ENCODE data around the gene CLIP2. TPM values are rescaled to one million over a fixed set of nuclear protein-coding genes. Genes with fewer than 3 reads are reported as not detected.

CLIP2 gene
- polyA plus RNA-seq, 3 donors: 1.1 to 5.2 (median 1.3) TPM

DNA sequence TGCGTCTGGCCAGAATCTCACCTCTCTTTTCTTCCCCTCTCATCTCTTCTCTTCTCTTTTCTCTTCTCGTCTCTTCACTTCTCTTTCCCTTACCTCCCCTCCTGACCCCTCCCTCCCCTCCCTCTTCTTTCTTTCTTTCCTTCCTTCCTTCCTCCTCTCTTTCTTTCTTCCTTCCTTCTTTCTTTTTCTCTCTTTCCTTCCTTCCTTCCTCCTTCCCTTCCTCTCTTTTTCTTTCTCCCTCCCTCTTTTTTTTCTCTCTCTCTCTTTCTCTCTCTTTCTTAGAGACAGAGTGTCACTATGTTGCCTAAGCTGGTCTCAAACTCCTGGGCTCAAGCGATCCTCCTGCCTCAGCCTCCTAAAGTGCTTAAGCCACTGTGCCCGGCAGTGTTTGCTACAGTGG, 159.9 kb downstream of the CLIP2 start:
- no peaks in the 10 kb centered on the region for H4K20me1 ChIP-seq (ENCODE audit: insufficient read depth, low read length)
- peaks cover 4 to 23% of the 10 kb centered on the region in 2 donors for H3K27me3 ChIP-seq (ENCODE audit: control insufficient read depth in 2 of 2, insufficient read depth in 2 of 2, low read length in 2 of 2)
- H3K27ac ChIP-seq (ENCODE audit: low read depth in 1 of 2, low read length in 2 of 2): no peak overlapping the region
- no peak overlapping the region for H2AFZ ChIP-seq (ENCODE audit: insufficient read depth, low read depth, low read length, poor library complexity, severe bottlenecking)
- H3K36me3 ChIP-seq (replicated peaks in 1 of 2; ENCODE audit: control insufficient read depth in 1 of 2, insufficient read depth in 2 of 2, low read length in 2 of 2): no peaks in the 10 kb centered on the region
- 73% methylated on average over 4 of the region's 4 CpGs for WGBS (ENCODE audit: insufficient coverage)
- no peaks in the 10 kb centered on the region for H3K79me2 ChIP-seq (ENCODE audit: insufficient read depth, low read length)
- H3K9ac ChIP-seq (ENCODE audit: insufficient read depth, low read length, poor library complexity, severe bottlenecking): no peak overlapping the region
- peaks cover 0 to 5% of the 10 kb centered on the region in 2 donors for H3K9me3 ChIP-seq (replicated peaks in 1 of 2; ENCODE audit: control insufficient read depth in 1 of 2, insufficient read depth in 1 of 2, low read length in 2 of 2)
- TF ChIP-seq, protein P1, sequence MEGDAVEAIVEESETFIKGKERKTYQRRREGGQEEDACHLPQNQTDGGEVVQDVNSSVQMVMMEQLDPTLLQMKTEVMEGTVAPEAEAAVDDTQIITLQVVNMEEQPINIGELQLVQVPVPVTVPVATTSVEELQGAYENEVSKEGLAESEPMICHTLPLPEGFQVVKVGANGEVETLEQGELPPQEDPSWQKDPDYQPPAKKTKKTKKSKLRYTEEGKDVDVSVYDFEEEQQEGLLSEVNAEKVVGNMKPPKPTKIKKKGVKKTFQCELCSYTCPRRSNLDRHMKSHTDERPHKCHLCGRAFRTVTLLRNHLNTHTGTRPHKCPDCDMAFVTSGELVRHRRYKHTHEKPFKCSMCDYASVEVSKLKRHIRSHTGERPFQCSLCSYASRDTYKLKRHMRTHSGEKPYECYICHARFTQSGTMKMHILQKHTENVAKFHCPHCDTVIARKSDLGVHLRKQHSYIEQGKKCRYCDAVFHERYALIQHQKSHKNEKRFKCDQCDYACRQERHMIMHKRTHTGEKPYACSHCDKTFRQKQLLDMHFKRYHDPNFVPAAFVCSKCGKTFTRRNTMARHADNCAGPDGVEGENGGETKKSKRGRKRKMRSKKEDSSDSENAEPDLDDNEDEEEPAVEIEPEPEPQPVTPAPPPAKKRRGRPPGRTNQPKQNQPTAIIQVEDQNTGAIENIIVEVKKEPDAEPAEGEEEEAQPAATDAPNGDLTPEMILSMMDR (IDR thresholded peaks at IDR 0.05): no peak
- H3K4me2 ChIP-seq (replicated peaks; ENCODE audit: extremely low read depth, low read length, poor library complexity, severe bottlenecking): no peak overlapping the region
- peak overlapping the region in 1 of 7 donors; percentile 20 for H3K27ac Mint-ChIP-seq
- intact Hi-C loops (cut with micrococcal nuclease): no loop called here
- DNase-seq: no peak
- peaks cover 22 to 31% (median 26%) of the 10 kb centered on the region in 3 donors for H3K27me3 Mint-ChIP-seq (ENCODE audit: low read depth in 3 of 3)
- H3K36me3 Mint-ChIP-seq: peaks cover 0 to 3% of the 10 kb centered on the region in 2 donors
- peaks cover 13% of the 10 kb centered on the region for H3K4me1 Mint-ChIP-seq
- peaks cover 0 to 10% (median 9%) of the 10 kb centered on the region in 7 donors for H3K9me3 Mint-ChIP-seq
- no peak overlapping the region for H3K4me3 ChIP-seq (replicated peaks in 1 of 3; ENCODE audit: low read depth in 2 of 3, low read length in 3 of 3)
- H3K4me1 ChIP-seq (ENCODE audit: control insufficient read depth in 1 of 2, insufficient read depth in 2 of 2, low read length in 2 of 2): peaks cover 9 to 10% of the 10 kb centered on the region in 2 donors
- peak overlapping the region in 1 of 2 donors; percentile 46 for H3K4me3 Mint-ChIP-seq

DNA sequence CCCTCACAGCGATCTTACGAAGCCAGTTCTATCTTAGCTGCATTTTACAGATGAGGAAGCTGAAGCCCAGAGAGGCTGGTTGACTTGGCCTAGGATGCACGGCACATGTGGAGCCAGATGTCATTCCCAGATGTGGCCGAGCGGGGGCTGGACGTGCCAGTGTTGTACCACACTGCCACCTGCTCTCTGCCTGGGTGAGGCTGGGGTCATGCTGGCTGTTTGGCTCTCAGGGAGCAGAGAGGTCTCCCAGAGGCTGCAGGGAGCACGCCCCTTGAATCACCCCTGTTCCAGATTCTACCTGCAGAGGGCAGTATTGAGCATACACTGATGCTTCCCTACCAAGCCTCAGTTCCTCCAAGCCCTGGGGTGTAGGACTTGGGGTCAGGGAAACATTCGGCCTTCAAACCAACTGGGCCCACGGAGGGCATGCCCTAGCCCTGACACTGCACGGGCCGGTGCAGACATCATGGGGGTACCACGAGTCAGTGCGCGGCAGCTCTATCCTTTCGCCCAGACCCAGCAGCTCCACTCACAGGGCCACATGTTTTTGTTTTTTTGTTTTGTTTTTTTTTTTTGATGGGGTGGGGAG, 160.7 kb downstream of the CLIP2 start:
- Histone ChIP-seq H3K9ac (ENCODE audit: insufficient read depth, low read length, poor library complexity, severe bottlenecking) (no peak overlapping the region), H3K9me3 (replicated peaks in 1 of 2; ENCODE audit: control insufficient read depth in 1 of 2, insufficient read depth in 1 of 2, low read length in 2 of 2) (peaks cover 0 to 5% of the 10 kb centered on the region in 2 donors), H4K20me1 (ENCODE audit: insufficient read depth, low read length) (no peaks in the 10 kb centered on the region), H3K36me3 (replicated peaks in 1 of 2; ENCODE audit: control insufficient read depth in 1 of 2, insufficient read depth in 2 of 2, low read length in 2 of 2) (no peaks in the 10 kb centered on the region), H3K79me2 (ENCODE audit: insufficient read depth, low read length) (no peaks in the 10 kb centered on the region), H3K4me3 (replicated peaks in 1 of 3; ENCODE audit: low read depth in 2 of 3, low read length in 3 of 3) (no peak overlapping the region), H3K27me3 (ENCODE audit: control insufficient read depth in 2 of 2, insufficient read depth in 2 of 2, low read length in 2 of 2) (peaks cover 4 to 30% of the 10 kb centered on the region in 2 donors), H2AFZ (ENCODE audit: insufficient read depth, low read depth, low read length, poor library complexity, severe bottlenecking) (no peak overlapping the region), H3K27ac (ENCODE audit: low read depth in 1 of 2, low read length in 2 of 2) (no peak overlapping the region), H3K4me2 (replicated peaks; ENCODE audit: extremely low read depth, low read length, poor library complexity, severe bottlenecking) (no peak overlapping the region), H3K4me1 (ENCODE audit: control insufficient read depth in 1 of 2, insufficient read depth in 2 of 2, low read length in 2 of 2) (peaks cover 10 to 13% of the 10 kb centered on the region in 2 donors)
- Mint-ChIP-seq H3K4me3 (no peak overlapping the region), H3K36me3 (peaks cover 0 to 3% of the 10 kb centered on the region in 2 donors), H3K9me3 (peaks cover 0 to 10% (median 9%) of the 10 kb centered on the region in 7 donors), H3K27ac (peak overlapping the region in 1 of 7 donors; percentile 71), H3K4me1 (peaks cover 13% of the 10 kb centered on the region), H3K27me3 (ENCODE audit: low read depth in 3 of 3) (peaks cover 23 to 39% (median 29%) of the 10 kb centered on the region in 3 donors)
- intact Hi-C loops (cut with micrococcal nuclease): loop anchor here (5.0 kb wide), 4 partner anchors 42 to 117 kb away; no protein-coding TSS in a partner anchor
- peak; percentile 52 to 66 (median 65) for DNase-seq
- TF ChIP-seq, protein P1 (IDR thresholded peaks at IDR 0.05): peak; percentile 88
- 56% methylated on average over 10 of the region's 15 CpGs for WGBS (ENCODE audit: insufficient coverage)

Measured in CD14-positive monocyte (primary cell).